Measurements from ENCODE around the gene KDM2A.

The KDM2A gene

GRCh38 chr11:67304511-67305113, 185.5 kb downstream of the KDM2A start:
- DNase-seq: no peak

- no peak for DNase-seq
These were observed 187.9 kb downstream of the KDM2A start for GRCh38 chr11:67306769-67307544.

GRCh38 chr11:67307545-67308001, 188.5 kb downstream of the KDM2A start:
- DNase-seq: no peak

Measured in activated CD4-positive, alpha-beta T cell treated with anti-CD3 and anti-CD28 coated beads for 1 hour (primary cell).